CD1c-positive myeloid dendritic cell (primary cell): Measurements from ENCODE around the gene CCT2.
"Not testable (repeated sequence)": the region's sequence is repeated elsewhere in the genome, so short reads cannot be mapped to it uniquely, and the experiment has no call there.

Source experiments
- DNase-seq: peaks from one replicate; pipeline ENCODE4 v3.0.0-alpha.2; 2016; ENCODE audit errors: extremely low spot score

Gene CCT2

GRCh38 chr12:69588527-69588926, 3.3 kb downstream of the CCT2 start:
- DNase-seq: no peak

- DNase-seq: no peak
These were observed 3.8 kb downstream of the CCT2 start for GRCh38 chr12:69589082-69589481.

- no peak for DNase-seq
These were observed 10.4 kb downstream of the CCT2 start for GRCh38 chr12:69595689-69596088.

- DNase-seq: no peak
These were observed 13.0 kb downstream of the CCT2 start for GRCh38 chr12:69598174-69598753.

GRCh38 chr12:69600804-69601203, 15.5 kb downstream of the CCT2 start:
- no peak for DNase-seq

- no peak for DNase-seq
These were observed 16.9 kb downstream of the CCT2 start for GRCh38 chr12:69601962-69602685.

- no peak for DNase-seq
These were observed 17.7 kb downstream of the CCT2 start for GRCh38 chr12:69602954-69603353.

- DNase-seq: not testable (repeated sequence)
These were observed 18.3 kb downstream of the CCT2 start for GRCh38 chr12:69603556-69603955.

GRCh38 chr12:69604275-69604674, 19.0 kb downstream of the CCT2 start:
- DNase-seq: not testable (repeated sequence)

GRCh38 chr12:69608114-69608513, 22.9 kb downstream of the CCT2 start:
- DNase-seq: no peak

GRCh38 chr12:69610126-69610525, 24.9 kb downstream of the CCT2 start:
- DNase-seq: no peak

GRCh38 chr12:69610729-69611128, 25.5 kb downstream of the CCT2 start, which contains the start of gene LRRC10:
Gene LRRC10, minus strand, starts transcription at chr12:69610907. Its CDS starts 69 bp downstream, at chr12:69610838.
- no peak for DNase-seq

GRCh38 chr12:69613351-69613750, 28.1 kb downstream of the CCT2 start:
- DNase-seq: no peak

GRCh38 chr12:69616025-69616424, 30.8 kb downstream of the CCT2 start:
- peak; percentile 13 for DNase-seq

- DNase-seq: no peak
These were observed 33.8 kb downstream of the CCT2 start for GRCh38 chr12:69619050-69619449.

- no peak for DNase-seq
These were observed 34.8 kb downstream of the CCT2 start for GRCh38 chr12:69620077-69620476.

- no peak for DNase-seq
These were observed 35.7 kb downstream of the CCT2 start for GRCh38 chr12:69620921-69621320.

- no peak for DNase-seq
These were observed 36.3 kb downstream of the CCT2 start for GRCh38 chr12:69621551-69621950.

- DNase-seq: no peak
These were observed 38.7 kb downstream of the CCT2 start for GRCh38 chr12:69623970-69624369.

- DNase-seq: no peak
These were observed 42.2 kb downstream of the CCT2 start for GRCh38 chr12:69627501-69627900.

- no peak for DNase-seq
These were observed 44.9 kb downstream of the CCT2 start for GRCh38 chr12:69630191-69630590.

GRCh38 chr12:69633061-69633460, 47.8 kb downstream of the CCT2 start:
- no peak for DNase-seq

GRCh38 chr12:69639400-69640016, 54.2 kb downstream of the CCT2 start:
- peak; percentile 64 for DNase-seq
